AG09309 (cell line): ENCODE data around the gene CALM3.
"Not testable (repeated sequence)": the region's sequence is repeated elsewhere in the genome, so short reads cannot be mapped to it uniquely, and the experiment has no call there.

Experiments
- DNase-seq: peaks from one replicate; pipeline ENCODE4 v3.0.0-alpha.2; 2010; ENCODE audit warnings: low read depth
- H3K4me3 ChIP-seq: 2 replicates; pipeline ENCODE4 v1.5.1; 2011; ENCODE audit warnings: mild to moderate bottlenecking, low read depth, low read length, moderate library complexity; ENCODE audit not compliant: control insufficient read depth
- CTCF ChIP-seq: IDR thresholded peaks from 2 replicates; pipeline ENCODE4 v1.5.1; 2011; ENCODE audit warnings: mild to moderate bottlenecking, low read depth, low read length, inconsistent platforms; ENCODE audit not compliant: insufficient read depth, control insufficient read depth; ENCODE audit errors: missing control alignments

Gene CALM3

GRCh38 chr19:46621191-46622117 is 20.3 kb downstream of the CALM3 start:
- no peak overlapping the region for H3K4me3 ChIP-seq
- peak; percentile 14 for TF ChIP-seq CTCF
- DNase-seq, result no peak

GRCh38 chr19:46622118-46622446 is 21.0 kb downstream of the CALM3 start:
- TF ChIP-seq CTCF, result peak; percentile 0
- DNase-seq, result no peak
- no peak overlapping the region for H3K4me3 ChIP-seq

GRCh38 chr19:46623915-46624502 is 22.9 kb downstream of the CALM3 start:
- no peak for TF ChIP-seq CTCF
- no peak for DNase-seq
- peak overlapping the region; percentile 9; the same call in 1 of the 2 replicates for H3K4me3 ChIP-seq

- peak; percentile 2 for TF ChIP-seq CTCF
- DNase-seq, result no peak
- peak within 1 kb of the TSS; percentile 38 for H3K4me3 ChIP-seq
Observed at GRCh38 chr19:46624958-46625661, 24.0 kb downstream of the CALM3 start, which contains the start of gene PTGIR. Gene PTGIR, minus strand, starts transcription at chr19:46625089. Its CDS starts 864 bp downstream, at chr19:46624225.

GRCh38 chr19:46625731-46626130 is 24.6 kb downstream of the CALM3 start:
- no peak overlapping the region for H3K4me3 ChIP-seq
- no peak for TF ChIP-seq CTCF
- no peak for DNase-seq

GRCh38 chr19:46626446-46626845 is 25.3 kb downstream of the CALM3 start:
- H3K4me3 ChIP-seq, result no peak overlapping the region
- DNase-seq, result no peak
- no peak for TF ChIP-seq CTCF

- not testable (repeated sequence) for DNase-seq, H3K4me3 ChIP-seq
Observed at GRCh38 chr19:46628970-46629369, 27.8 kb downstream of the CALM3 start.
